Neutrophil (primary cell): ENCODE measurements around the gene ANKRD37.

Experiments used
- H3K27ac ChIP-seq: fragments of 200-600 bp; sonication (generic); 2 replicates; pipeline ENCODE4 v1.5.1; 2016; ENCODE audit warnings: mild to moderate bottlenecking, moderate library complexity
- H3K27me3 ChIP-seq: fragments of 200-600 bp; sonication (generic); 2 replicates; pipeline ENCODE4 v1.6.0; 2016; ENCODE audit warnings: mild to moderate bottlenecking
- H3K36me3 ChIP-seq: fragments of 200-600 bp; sonication (generic); 2 replicates; pipeline ENCODE4 v1.5.1; 2017
- H3K4me1 ChIP-seq, 2 experiments: fragments of 200-600 bp in 1 of 2; sonication (generic) in 1 of 2; 1 replicate in 1 of 2; 2 replicates in 1 of 2; pipeline versions ENCODE4 v1.5.1 to v1.6.1; 2013 to 2016; ENCODE audit warnings: low read depth in 1 of 2, low read length in 1 of 2, mild to moderate bottlenecking in 1 of 2, moderate library complexity in 1 of 2; ENCODE audit not compliant: control insufficient read depth in 1 of 2, insufficient read depth in 1 of 2
- H3K4me3 ChIP-seq, 2 experiments: fragments of 200-600 bp in 1 of 2; sonication (generic) in 1 of 2; 1 replicate in 1 of 2; 2 replicates in 1 of 2; pipeline ENCODE4 v1.5.1; 2013 to 2016; ENCODE audit warnings: low read depth in 1 of 2, low read length in 1 of 2, mild to moderate bottlenecking in 1 of 2, moderate library complexity in 1 of 2
- H3K9me3 ChIP-seq: fragments of 200-600 bp; sonication (generic); 2 replicates; pipeline ENCODE4 v1.5.1; 2016
- CTCF ChIP-seq: fragments of 200-600 bp; sonication (generic); IDR thresholded peaks from 2 replicates; pipeline ENCODE4 v1.5.1; 2016; ENCODE audit warnings: antibody characterized with exemption

Gene ANKRD37

GRCh38 chr4:185380320-185380719 lies 16.3 kb upstream of the ANKRD37 start:
- peaks cover 0 to 8% of the 10 kb centered on the region in 2 experiments for H3K4me1 ChIP-seq
- no peak overlapping the region for H3K4me3 ChIP-seq
- peaks cover 39% of the 10 kb centered on the region for H3K27me3 ChIP-seq
- no peak for TF ChIP-seq CTCF
- H3K36me3 ChIP-seq = no peaks in the 10 kb centered on the region
- no peak overlapping the region for H3K27ac ChIP-seq
- no peaks in the 10 kb centered on the region for H3K9me3 ChIP-seq

DNA sequence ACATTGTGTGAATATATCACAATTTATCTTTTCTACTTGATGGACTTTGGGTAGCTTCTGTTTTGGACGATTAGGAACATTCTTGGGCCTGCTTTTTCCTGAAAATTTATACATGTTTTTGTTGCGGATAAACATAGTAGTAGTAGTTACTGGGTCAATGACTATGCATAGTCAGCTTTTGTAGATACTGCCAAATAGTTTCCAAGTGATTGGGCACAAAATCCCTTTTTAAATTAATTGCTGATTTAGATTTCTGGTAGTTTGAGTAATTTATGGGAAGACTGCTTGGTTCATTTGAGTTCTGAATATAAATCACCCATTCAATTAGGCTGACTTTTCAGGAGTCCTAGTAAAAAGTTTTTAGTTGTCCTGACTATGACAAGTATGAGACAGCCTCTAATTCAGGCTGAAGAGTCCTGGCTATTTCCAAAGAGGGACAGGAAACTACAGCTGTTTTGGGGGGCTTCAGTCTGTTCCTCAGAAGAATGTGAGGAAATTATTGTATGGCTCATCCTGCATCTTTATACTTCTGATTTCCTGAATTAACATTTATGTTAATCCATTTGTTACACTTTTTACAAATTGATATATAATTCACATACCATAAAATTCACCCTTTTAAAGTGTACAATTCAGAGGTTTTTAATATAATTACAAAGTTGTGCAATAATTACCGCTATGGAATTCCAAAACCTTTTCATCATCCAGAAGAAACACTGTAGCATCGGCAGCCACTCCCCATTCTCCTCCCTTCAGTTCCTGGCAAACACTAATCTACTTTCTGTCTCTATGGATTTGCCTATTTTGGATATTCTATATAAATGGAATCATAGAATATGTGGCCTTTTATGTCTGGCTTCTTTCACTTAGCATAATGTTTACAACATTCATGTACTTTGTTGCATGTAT lies 15.1 kb upstream of the ANKRD37 start:
- Histone ChIP-seq H3K4me1 (peaks cover 0 to 9% of the 10 kb centered on the region in 2 experiments), H3K27me3 (peaks cover 51% of the 10 kb centered on the region), H3K27ac (no peak overlapping the region), H3K36me3 (no peaks in the 10 kb centered on the region), H3K4me3 (no peak overlapping the region), H3K9me3 (no peaks in the 10 kb centered on the region)
- TF ChIP-seq CTCF = no peak

DNA sequence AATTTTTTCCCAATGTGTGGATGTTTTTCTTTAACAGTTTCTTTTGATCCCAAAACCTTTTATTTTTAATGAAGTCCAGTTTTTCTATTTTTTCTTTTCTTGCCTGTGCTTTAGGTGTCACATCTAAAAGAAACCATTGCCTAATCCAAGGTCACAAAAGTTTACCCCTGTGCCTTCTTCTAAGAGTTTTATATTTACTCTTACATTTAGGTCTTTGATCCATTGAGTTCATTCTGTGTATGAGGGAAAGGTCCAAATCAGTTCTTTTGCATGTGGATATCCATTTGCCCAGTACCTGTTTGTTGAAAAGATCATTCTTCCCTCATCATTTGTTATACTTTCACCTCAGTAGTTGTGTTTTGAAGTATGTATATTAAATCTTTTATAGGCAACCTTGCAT lies 13.9 kb upstream of the ANKRD37 start:
- TF ChIP-seq CTCF = no peak
- Histone ChIP-seq H3K27ac (no peak overlapping the region), H3K4me1 (peaks cover 0 to 9% of the 10 kb centered on the region in 2 experiments)

DNA sequence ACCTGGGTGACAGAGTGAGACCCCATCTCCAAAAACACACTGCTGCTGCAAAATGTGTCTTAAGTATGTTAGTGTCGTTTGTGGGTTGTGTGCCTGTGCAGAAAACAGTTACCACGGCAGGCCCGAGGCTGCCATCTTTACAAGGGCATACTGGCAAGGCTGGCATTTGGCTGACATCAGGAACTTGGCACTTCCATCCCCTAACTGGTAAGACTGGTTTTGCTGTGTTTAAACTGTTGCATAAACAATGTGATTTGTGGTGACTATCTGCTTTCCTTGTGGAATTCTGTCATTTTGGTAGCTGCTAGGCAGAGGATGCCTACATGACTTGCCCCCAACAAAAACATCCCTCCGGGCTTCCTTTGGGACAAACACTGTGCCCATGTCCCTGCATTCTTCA lies 13.2 kb upstream of the ANKRD37 start:
- no peak for TF ChIP-seq CTCF
- Histone ChIP-seq H3K27me3 (peaks cover 63% of the 10 kb centered on the region), H3K4me1 (peaks cover 0 to 9% of the 10 kb centered on the region in 2 experiments), H3K4me3 (no peak overlapping the region), H3K27ac (no peak overlapping the region), H3K9me3 (no peaks in the 10 kb centered on the region), H3K36me3 (no peaks in the 10 kb centered on the region)

More for the DNA sequence above, 13.9 kb upstream of the ANKRD37 start:
- Histone ChIP-seq H3K9me3 (no peaks in the 10 kb centered on the region), H3K36me3 (no peaks in the 10 kb centered on the region), H3K27me3 (peaks cover 63% of the 10 kb centered on the region), H3K4me3 (no peak overlapping the region)

GRCh38 chr4:185384061-185384460 lies 12.6 kb upstream of the ANKRD37 start:
- TF ChIP-seq CTCF = no peak
- H3K27ac ChIP-seq = no peak overlapping the region
- no peaks in the 10 kb centered on the region for H3K36me3 ChIP-seq
- no peaks in the 10 kb centered on the region for H3K9me3 ChIP-seq
- H3K4me1 ChIP-seq = peaks cover 0 to 9% of the 10 kb centered on the region in 2 experiments
- no peak overlapping the region for H3K4me3 ChIP-seq
- H3K27me3 ChIP-seq = peaks cover 63% of the 10 kb centered on the region
